Left hindlimb (tissue), 1 donor: Measurements from ENCODE around the gene ADGRF5.

Experiments used
- DNase-seq: peaks from one replicate; pipeline ENCODE4 v3.0.0-alpha.2; 2018

The ADGRF5 gene

DNA sequence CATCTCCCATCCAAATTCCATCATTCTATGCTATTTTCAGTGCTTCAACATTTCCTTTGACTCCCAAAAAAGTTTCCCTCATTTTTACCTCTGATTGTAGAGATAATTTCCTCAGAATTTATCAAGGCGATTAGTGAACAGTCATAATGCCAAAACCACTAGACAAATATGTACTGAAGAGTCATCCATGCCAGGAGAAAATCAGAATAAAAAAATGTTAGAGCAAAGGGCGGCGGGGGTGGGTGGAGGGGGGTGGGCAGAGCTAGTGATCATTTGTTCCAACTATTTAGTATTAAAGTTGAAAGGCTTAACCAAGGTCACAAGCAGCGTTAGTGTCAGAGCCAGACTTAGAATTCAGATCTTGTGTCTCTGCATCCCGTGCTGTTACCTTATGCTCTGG is 5.3 kb upstream of the ADGRF5 start:
- DNase-seq = no peak

DNA sequence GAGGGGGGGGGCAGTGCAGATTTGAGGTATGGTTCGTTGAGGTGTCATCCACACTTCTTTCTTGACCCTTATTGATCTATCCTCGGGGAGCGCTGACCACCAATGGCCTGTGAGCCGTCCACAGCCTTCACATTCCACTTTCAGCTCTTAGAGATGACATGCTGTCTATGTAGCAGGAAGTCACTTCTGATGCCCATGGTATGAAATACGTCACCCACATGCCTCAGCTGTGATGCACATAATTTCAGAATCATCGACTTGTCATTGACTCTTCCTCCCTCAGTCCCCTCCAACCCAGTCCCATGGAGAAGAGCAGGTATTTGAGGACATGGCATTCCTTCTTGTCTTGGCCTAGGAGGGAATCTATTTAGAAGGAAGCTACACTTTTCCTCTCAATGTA is 4.7 kb upstream of the ADGRF5 start:
- no peak for DNase-seq

- no peak for DNase-seq
Observed at GRCh38 chr6:46925563-46926253, 4.0 kb upstream of the ADGRF5 start.

- no peak for DNase-seq
Observed at GRCh38 chr6:46923476-46923875, 1.7 kb upstream of the ADGRF5 start.

DNA sequence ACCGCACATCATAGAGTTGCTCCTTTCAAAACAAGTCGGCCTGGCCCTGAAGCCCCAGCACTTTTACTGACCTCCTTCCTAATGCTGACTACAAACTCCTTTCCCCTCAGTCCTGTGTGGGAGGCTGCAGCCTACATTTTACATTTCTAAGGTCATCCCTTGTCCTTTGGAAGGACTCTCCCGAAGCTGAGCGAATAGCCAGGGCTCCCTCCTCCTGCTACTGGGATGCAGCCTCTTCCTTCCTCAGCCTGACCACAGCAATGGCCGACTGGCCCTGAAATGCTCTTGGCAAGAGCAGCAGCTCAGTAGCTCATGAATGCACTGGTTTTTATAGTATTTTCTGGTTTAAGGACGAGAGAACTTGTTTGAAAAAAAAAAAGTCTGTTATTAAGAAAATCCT is 679 bp downstream of the ADGRF5 start:
- DNase-seq = no peak

GRCh38 chr6:46918806-46919205 is 2.9 kb downstream of the ADGRF5 start:
- no peak for DNase-seq

DNA sequence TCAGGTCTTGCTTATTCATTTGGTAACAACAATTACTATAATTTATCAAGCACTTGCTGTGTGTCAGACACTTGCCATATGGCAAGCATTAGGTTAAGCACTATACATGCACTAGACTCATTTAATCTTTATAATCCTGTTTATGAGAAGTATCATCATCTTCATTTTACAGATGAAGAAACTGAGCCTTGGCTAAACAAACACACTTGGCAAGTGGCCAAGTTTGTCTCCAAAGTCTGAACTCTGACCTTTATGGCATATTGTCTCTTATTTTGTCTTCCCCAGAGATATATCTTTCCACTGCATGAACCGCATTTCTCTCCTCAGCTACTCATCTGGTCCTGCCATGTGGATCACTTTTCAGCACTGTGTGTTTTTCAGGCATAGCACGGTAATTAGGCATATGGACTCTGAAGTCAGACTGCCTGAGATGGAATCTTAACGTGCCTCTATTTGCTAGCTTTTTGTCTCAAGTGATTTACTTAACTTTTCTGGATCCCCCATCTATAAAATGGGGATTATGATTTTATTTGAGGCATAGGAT is 4.7 kb downstream of the ADGRF5 start:
- DNase-seq = no peak

- no peak for DNase-seq
Observed at GRCh38 chr6:46915866-46916265, 5.9 kb downstream of the ADGRF5 start.

DNA sequence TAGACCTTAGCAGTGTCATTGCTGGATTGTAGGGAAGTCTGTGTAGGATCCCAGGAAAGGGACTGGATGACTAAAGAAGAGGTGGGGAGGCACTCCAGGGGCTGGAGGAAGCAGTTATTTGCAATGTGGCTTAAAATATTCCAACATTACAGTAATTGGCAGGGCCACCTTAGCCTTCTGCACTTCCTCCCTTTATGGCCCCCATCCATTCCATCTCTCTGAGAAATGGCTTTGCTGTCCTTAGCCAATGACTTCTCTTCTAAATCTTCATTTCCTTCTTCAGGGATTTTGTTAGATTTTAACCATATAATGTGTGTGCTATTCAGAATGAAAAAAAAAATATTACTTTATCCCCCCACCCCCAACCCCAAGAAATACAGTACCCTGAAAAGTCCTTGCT is 6.4 kb downstream of the ADGRF5 start:
- no peak for DNase-seq

GRCh38 chr6:46914279-46914810 is 7.4 kb downstream of the ADGRF5 start:
- no peak for DNase-seq

DNA sequence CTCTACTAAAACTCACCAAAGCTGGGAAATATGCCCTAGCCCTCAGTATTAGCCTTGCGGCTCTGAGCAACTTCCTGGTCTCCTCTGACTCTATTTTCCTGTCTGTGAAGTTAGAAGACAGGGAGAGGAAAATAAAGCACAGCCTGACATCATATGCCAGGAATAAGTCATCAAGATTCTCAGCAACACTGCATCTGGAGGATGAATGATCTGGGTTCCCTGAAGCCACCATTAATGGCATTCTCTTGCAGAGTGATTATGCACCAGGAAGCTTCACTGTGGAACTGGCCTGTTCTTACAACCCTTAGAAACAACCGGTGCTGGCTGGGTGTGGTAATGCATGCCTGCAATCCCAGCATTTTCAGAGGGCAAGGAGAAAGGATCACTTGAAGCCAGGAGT is 12.4 kb downstream of the ADGRF5 start:
- no peak for DNase-seq

- DNase-seq = no peak
Observed at GRCh38 chr6:46906776-46907175, 15.0 kb downstream of the ADGRF5 start.

DNA sequence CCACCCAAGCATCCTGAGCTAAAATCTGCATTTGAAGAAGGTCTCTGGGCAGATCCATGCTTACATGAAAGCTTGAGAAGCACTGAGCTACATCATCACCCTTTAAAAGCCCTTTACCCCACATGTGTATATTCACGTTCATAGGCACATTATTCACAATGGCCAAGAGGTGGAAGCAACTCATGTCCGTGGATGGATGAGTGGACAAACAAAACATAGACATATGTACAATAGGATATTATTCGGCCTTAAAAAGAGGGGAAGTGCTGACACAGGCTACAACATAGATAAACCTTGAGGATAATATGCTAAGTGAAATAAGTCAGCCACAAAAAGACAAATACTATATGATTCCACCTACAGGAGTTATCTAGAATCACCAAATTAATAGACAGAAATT is 17.6 kb downstream of the ADGRF5 start:
- DNase-seq = no peak

DNA sequence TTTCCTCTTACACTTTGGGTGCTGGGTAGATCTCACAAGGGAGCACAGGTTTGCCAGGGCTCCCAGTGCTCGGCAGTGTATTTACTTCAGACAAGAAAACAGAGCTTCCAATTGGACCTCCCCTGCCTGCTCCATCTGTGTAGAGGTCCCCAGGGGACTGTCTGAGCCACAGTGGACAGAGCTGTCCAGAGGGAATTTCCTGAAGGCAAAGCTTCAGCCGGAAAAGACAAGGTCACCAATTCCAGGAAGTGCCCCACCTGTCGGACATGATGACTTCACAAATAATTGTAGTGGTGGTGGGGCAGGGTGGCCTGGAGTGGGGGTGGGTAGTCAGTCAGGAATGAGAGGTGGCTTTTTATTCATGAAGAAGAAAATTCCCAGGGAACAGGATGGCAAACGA is 18.6 kb downstream of the ADGRF5 start:
- DNase-seq = no peak

- peak; percentile 50 for DNase-seq
Observed at GRCh38 chr6:46901882-46902314, 19.8 kb downstream of the ADGRF5 start.

DNA sequence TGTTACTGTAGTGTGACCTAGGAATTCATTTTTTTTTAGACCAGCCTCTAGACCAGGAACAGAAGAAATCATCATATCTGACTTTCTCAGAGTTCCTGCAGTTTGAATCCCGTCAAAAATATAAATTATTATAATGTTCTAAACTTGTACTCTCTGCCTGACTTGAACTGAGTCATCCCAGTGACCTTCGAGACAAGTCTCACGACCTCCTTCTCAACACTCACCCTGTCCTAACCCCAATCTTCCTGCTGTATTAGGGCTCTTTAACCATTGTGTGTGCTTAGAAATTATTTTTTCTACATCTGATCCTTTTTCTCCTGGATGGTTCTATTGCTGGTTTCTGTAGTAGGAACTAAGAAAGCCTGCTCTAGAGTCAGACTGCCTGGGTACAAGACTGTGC is 21.5 kb downstream of the ADGRF5 start:
- DNase-seq = no peak

DNA sequence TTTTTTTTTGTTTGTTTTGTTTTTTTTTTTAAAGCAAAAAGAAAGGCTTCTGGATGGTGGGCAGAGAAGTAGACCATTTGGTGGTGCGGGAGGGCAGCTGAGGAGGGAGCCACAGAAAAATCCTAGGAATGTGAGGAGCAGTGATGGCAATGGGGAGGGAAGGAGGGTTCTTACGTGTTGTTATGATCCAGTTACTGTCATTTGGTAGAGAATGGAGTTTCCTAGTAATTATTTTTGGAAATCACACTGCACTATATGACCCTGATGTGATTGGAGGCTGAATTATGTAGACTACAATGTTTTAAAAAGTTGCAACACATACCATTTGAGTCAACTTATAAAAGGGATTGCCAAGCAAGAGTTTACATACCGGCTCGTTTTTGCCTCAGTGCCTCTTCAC is 22.1 kb downstream of the ADGRF5 start:
- no peak for DNase-seq

- no peak for DNase-seq
Observed at GRCh38 chr6:46898006-46898405, 23.7 kb downstream of the ADGRF5 start.

GRCh38 chr6:46896871-46897270 is 24.9 kb downstream of the ADGRF5 start:
- no peak for DNase-seq

- DNase-seq = no peak
Observed at GRCh38 chr6:46895930-46896329, 25.8 kb downstream of the ADGRF5 start.

DNA sequence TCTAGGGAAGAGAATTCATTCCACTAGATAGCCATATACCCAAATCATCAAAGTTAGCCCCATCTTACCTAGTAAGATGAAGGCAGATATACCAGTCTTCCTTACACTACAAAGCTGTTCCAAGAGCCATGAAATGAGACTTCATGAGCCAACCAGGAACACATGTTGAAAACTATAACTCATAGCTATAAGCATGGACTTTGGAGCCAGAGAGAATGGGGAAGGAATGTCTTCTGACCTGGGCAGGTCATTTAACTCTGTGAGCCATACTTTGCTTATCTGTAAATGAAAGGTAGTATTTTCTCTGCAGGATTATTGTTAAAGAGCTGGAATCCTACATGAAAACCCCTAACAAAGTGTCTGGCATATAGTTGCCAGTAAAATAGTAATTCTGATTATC is 27.3 kb downstream of the ADGRF5 start:
- DNase-seq = no peak

DNA sequence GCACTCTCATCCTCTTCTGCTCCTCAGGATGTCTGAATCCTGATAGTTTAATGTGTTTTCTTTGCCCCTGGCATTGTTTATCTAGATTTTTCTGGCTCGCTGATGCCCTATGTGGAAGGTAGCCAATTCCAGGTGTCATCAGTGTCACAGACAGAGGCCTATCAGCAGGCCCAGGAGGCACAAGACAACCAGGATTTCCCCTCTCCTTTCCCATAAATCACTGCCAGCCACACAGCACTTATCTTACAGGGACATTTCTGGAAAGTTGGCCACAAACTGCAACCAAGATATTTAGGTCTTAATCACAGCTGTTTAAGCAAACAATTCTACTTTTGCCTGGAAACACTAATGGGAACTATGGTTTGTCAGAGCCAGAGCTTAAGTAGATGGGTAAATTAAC is 28.1 kb downstream of the ADGRF5 start:
- no peak for DNase-seq

DNA sequence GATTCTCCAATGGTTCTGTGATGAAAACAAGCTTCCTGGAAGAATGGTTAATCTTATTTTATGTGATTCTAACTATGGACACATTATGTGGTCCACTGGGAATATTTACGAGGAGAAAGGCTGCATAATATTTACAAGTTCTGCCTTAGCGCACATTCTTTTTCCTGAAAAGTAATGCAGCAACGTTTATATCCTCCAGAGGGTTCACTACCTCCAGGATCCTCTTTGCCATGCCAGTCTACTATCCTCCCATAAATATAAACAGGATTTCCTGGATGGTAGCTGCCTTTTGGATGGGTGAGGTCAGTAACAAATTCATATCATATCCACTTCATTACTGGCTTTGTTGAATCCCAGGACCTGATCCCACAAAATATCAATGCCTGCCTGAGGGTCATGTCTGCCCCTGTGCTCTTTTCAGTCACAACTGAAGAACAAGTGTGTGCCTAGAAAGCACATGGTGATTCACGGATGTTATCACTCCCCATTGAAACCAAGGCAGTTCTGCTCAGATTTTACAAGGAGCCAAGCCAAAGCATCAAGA is 30.4 kb downstream of the ADGRF5 start:
- DNase-seq = no peak

GRCh38 chr6:46888578-46888977 is 33.2 kb downstream of the ADGRF5 start:
- DNase-seq = no peak

GRCh38 chr6:46888031-46888430 is 33.7 kb downstream of the ADGRF5 start:
- DNase-seq = no peak
